ENCODE measurements around the gene VWA5B1. TPM values are rescaled to one million over a fixed set of nuclear protein-coding genes. Genes with fewer than 3 reads are reported as not detected.

The VWA5B1 gene
- total RNA-seq, 2 donors from 2014 or later = 0.44 TPM; not detected in 1

DNA sequence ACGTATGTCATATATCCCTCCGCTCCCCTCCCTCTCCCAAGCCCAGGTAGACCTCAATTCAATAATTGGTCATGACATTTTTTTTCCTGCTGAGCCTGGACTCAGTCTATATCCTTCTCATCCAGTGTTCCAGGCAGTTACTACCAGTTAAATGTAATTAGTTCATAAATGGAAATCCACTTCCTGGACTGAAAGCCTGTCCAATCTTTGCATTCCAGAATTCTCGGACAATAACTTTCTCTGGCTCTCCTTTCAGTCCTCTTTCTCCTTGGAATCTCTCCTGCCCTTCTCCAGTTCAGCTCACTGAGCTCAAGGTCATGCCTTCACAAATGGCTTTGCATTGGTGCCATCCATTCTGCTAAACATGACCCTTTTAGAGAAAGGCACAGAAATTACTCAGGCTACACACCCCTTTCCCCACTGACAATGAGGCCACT is 34.8 kb downstream of the VWA5B1 start:
- peaks cover 23% of the 10 kb centered on the region for H3K27me3 Mint-ChIP-seq (ENCODE audit: insufficient read depth)
- Histone ChIP-seq H3K4me3 (ENCODE audit: low read length) (no peak overlapping the region), H3K27me3 (ENCODE audit: control insufficient read depth, insufficient read depth, low read length, poor library complexity, severe bottlenecking) (peaks cover 14% of the 10 kb centered on the region), H3K27ac (ENCODE audit: low read depth, low read length) (no peak overlapping the region), H3K9ac (ENCODE audit: extremely low read depth, low read length, poor library complexity, severe bottlenecking) (no peak overlapping the region), H3K36me3 (ENCODE audit: control insufficient read depth, insufficient read depth, low read length) (no peaks in the 10 kb centered on the region), H3K4me1 (ENCODE audit: control insufficient read depth, insufficient read depth, low read length) (no peaks in the 10 kb centered on the region), H3K9me3 (ENCODE audit: control insufficient read depth, low read length) (no peaks in the 10 kb centered on the region)
- no peak overlapping the region for H3K27ac Mint-ChIP-seq
- no peak for TF ChIP-seq CTCF (conservative IDR thresholded peaks at IDR 0.05)
- H3K4me1 Mint-ChIP-seq = peaks cover 6% of the 10 kb centered on the region
- no peaks in the 10 kb centered on the region for H3K9me3 Mint-ChIP-seq
- no peak for DNase-seq
- WGBS, 2 experiments (ENCODE audit: insufficient coverage in 1 of 2, insufficient read length in 1 of 2) = 60 to 76% methylated on average over 2 to 3 of the region's 3 CpGs
- H3K36me3 Mint-ChIP-seq (ENCODE audit: low read depth) = no peaks in the 10 kb centered on the region
- H3K4me3 Mint-ChIP-seq = no peak overlapping the region

GRCh38 chr1:20325844-20326420 is 35.3 kb downstream of the VWA5B1 start:
- Mint-ChIP-seq H3K36me3 (ENCODE audit: low read depth) (no peaks in the 10 kb centered on the region), H3K27ac (no peak overlapping the region), H3K9me3 (no peaks in the 10 kb centered on the region), H3K4me1 (peaks cover 6% of the 10 kb centered on the region), H3K27me3 (ENCODE audit: insufficient read depth) (peaks cover 21% of the 10 kb centered on the region), H3K4me3 (no peak overlapping the region)
- no peak for DNase-seq
- Histone ChIP-seq H3K27me3 (ENCODE audit: control insufficient read depth, insufficient read depth, low read length, poor library complexity, severe bottlenecking) (peaks cover 14% of the 10 kb centered on the region), H3K9ac (ENCODE audit: extremely low read depth, low read length, poor library complexity, severe bottlenecking) (no peak overlapping the region), H3K27ac (ENCODE audit: low read depth, low read length) (no peak overlapping the region), H3K9me3 (ENCODE audit: control insufficient read depth, low read length) (no peaks in the 10 kb centered on the region), H3K4me3 (ENCODE audit: low read length) (no peak overlapping the region), H3K36me3 (ENCODE audit: control insufficient read depth, insufficient read depth, low read length) (no peaks in the 10 kb centered on the region), H3K4me1 (ENCODE audit: control insufficient read depth, insufficient read depth, low read length) (no peaks in the 10 kb centered on the region)
- TF ChIP-seq CTCF (conservative IDR thresholded peaks at IDR 0.05) = no peak
- 58 to 69% methylated on average over 3 of the region's 3 CpGs for WGBS, 2 experiments (ENCODE audit: insufficient coverage in 1 of 2, insufficient read length in 1 of 2)

DNA sequence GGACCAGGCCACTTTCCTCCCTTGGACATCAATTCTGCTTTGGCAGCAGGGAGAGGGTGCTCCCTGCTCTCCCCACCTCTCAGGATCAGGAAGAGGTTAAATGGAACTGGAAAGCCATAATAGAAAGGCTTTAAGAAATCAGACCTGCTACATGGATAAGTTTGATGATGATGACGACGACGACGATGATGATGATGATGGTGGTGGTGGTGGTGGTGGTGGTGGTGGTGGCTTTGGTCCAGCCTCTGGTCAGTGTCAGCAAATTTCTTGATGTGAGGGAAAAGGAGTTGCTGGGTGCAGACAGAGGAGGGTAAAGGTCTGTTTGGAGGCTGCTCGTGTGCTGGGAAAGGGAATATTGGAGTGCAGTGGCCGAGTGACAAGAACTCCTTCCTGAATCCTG is 36.8 kb downstream of the VWA5B1 start:
- no peaks in the 10 kb centered on the region for H3K36me3 Mint-ChIP-seq (ENCODE audit: low read depth)
- H3K36me3 ChIP-seq (ENCODE audit: control insufficient read depth, insufficient read depth, low read length) = no peaks in the 10 kb centered on the region
- TF ChIP-seq CTCF (conservative IDR thresholded peaks at IDR 0.05) = no peak
- peaks cover 11% of the 10 kb centered on the region for H3K27me3 ChIP-seq (ENCODE audit: control insufficient read depth, insufficient read depth, low read length, poor library complexity, severe bottlenecking)
- peaks cover 20% of the 10 kb centered on the region for H3K27me3 Mint-ChIP-seq (ENCODE audit: insufficient read depth)
- H3K4me1 ChIP-seq (ENCODE audit: control insufficient read depth, insufficient read depth, low read length) = no peaks in the 10 kb centered on the region
- no peak overlapping the region for H3K27ac Mint-ChIP-seq
- H3K27ac ChIP-seq (ENCODE audit: low read depth, low read length) = no peak overlapping the region
- H3K4me3 Mint-ChIP-seq = no peak overlapping the region
- H3K9ac ChIP-seq (ENCODE audit: extremely low read depth, low read length, poor library complexity, severe bottlenecking) = no peak overlapping the region
- H3K4me1 Mint-ChIP-seq = peaks cover 6% of the 10 kb centered on the region
- no peaks in the 10 kb centered on the region for H3K9me3 Mint-ChIP-seq
- H3K9me3 ChIP-seq (ENCODE audit: control insufficient read depth, low read length) = no peaks in the 10 kb centered on the region
- no peak overlapping the region for H3K4me3 ChIP-seq (ENCODE audit: low read length)
- 83 to 84% methylated on average over 1 to 6 of the region's 6 CpGs for WGBS, 2 experiments (ENCODE audit: insufficient coverage in 1 of 2, insufficient read length in 1 of 2)
- no peak for DNase-seq
